Lung (tissue), 12 donors: ENCODE results near the gene ESRRB. TPM values are rescaled to one million over a fixed set of nuclear protein-coding genes. Genes with fewer than 3 reads are reported as not detected.
A peak's percentile ranks its signal among the peaks of the same experiment; 100 is the strongest.

Source experiments
- ATAC-seq: fragments of 200-7000 bp; cut with Tn5 transposase; one replicate; pipeline ENCODE4 v1.9.1; 2020; ENCODE audit warnings: moderate number of reproducible peaks; ENCODE audit not compliant: insufficient read depth, low FRiP score
- DNase-seq, 3 donors: peaks; one replicate each; pipeline ENCODE4 v3.0.0-alpha.2; 2013 to 2017
- H3K27ac ChIP-seq, 2 donors: one replicate each; pipeline ENCODE4 v1.5.1; 2013; ENCODE audit warnings: mild to moderate bottlenecking in 2 of 2, moderate library complexity in 2 of 2, control low read depth in 1 of 2, inconsistent platforms in 1 of 2, low read depth in 1 of 2, low read length in 1 of 2
- H3K27me3 ChIP-seq, 3 donors: one replicate each; pipeline ENCODE4 v1.5.1; 2013; ENCODE audit warnings: low read length in 2 of 3; ENCODE audit not compliant: control insufficient read depth in 3 of 3, insufficient read depth in 3 of 3
- H3K36me3 ChIP-seq, 4 donors: one replicate each; pipeline ENCODE4 v1.5.1; 2013; ENCODE audit warnings: low read length in 4 of 4, mild to moderate bottlenecking in 1 of 4, moderate library complexity in 1 of 4; ENCODE audit not compliant: control insufficient read depth in 4 of 4, insufficient read depth in 4 of 4
- H3K4me1 ChIP-seq, 5 donors: one replicate each; pipeline ENCODE4 v1.5.1; 2013; ENCODE audit warnings: low read length in 5 of 5, mild to moderate bottlenecking in 2 of 5, moderate library complexity in 1 of 5; ENCODE audit not compliant: control insufficient read depth in 5 of 5, insufficient read depth in 5 of 5
- H3K4me3 ChIP-seq: one replicate; pipeline ENCODE4 v1.5.1; 2013; ENCODE audit warnings: mild to moderate bottlenecking, control low read depth, moderate library complexity
- H3K9ac ChIP-seq, 2 donors: one replicate each; pipeline ENCODE4 v1.5.1; 2013; ENCODE audit warnings: low read length in 2 of 2, control low read depth in 1 of 2; ENCODE audit not compliant: insufficient read depth in 1 of 2
- H3K9me3 ChIP-seq, 4 donors: one replicate each; pipeline ENCODE4 v1.5.1; 2013; ENCODE audit warnings: low read length in 3 of 4, mild to moderate bottlenecking in 1 of 4, moderate library complexity in 1 of 4; ENCODE audit not compliant: control insufficient read depth in 4 of 4, insufficient read depth in 3 of 4
- CTCF ChIP-seq: IDR thresholded peaks from 2 replicates; pipeline ENCODE4 v1.5.1; 2012; ENCODE audit warnings: mild to moderate bottlenecking; ENCODE audit errors: control extremely low read depth, extremely low read depth
- WGBS, 2 donors: extraction: QIAGEN DNeasy Blood & Tissue Kit; methylation state at CpG; one replicate each; pipeline ENCODE4 v1.1.7; 2013; 5-methylcytosine and 5-hydroxymethylcytosine counted together
- polyA plus RNA-seq, 2 donors: library from polyadenylated mRNA; stranded (reverse); fragments of 200-250 nt; gene quantifications; one replicate each; pipeline ENCODE4 v1.2.1, GENCODE V29; 2013
- total RNA-seq, 2 donors: library from RNA; depleted of rRNA in 1 of 2; stranded (reverse); fragments of >200 nt in 1 of 2; gene quantifications; one replicate each; pipeline ENCODE4 v1.2.1, GENCODE V29; 2014 to 2021
- donor health status: control.
- donor health status: control.
- donor health status: Bipolar disorder and iron deficiency.
- donor health status: healthy.
- donor health status: DM: yes; HTN: yes; CAD: no.

Gene ESRRB
- total and polyA plus RNA-seq, 4 donors = 0.02 to 0.26 (median 0.18) TPM

- no peak overlapping the region for H3K27ac ChIP-seq
- H3K9me3 ChIP-seq = no peaks in the 10 kb centered on the region
- TF ChIP-seq CTCF = no peak
- peaks cover 0 to 9% (median 4%) of the 10 kb centered on the region in 5 donors for H3K4me1 ChIP-seq
- H3K4me3 ChIP-seq = no peak overlapping the region
- DNase-seq (peak; percentile 38 to 66 (median 66)), ATAC-seq (peak; percentile 66)
- peak overlapping the region in 1 of 2 donors; percentile 39 for H3K9ac ChIP-seq
- no peaks in the 10 kb centered on the region for H3K27me3 ChIP-seq
- no peaks in the 10 kb centered on the region for H3K36me3 ChIP-seq
- WGBS, 2 donors = 16 to 43% methylated on average over 17 of the region's 17 CpGs
These were observed 97.7 kb downstream of the ESRRB start for GRCh38 chr14:76473481-76474263.

DNA sequence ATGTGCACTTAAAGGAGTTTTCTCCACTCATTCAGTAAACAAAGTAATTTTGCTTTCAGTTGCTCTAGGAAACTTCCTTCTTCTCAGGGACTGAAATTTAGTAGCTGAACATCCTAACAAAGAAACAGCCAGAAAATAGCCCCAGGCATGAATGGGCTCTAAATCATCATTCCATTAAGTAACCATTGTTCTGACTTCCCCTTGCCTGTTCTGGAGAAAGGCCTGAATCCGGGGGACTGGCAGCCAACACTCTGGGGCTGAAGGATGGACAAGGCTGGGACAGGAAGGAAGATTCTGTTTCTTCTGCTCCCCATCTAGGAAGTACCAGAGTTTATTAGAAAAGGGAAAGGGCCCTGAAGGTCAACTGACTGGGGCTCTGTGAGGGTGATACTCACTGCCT, 104.5 kb downstream of the ESRRB start:
- ATAC-seq (no peak), DNase-seq (no peak)
- Histone ChIP-seq H3K4me1 (peaks cover 0 to 2% (median 0%) of the 10 kb centered on the region in 5 donors), H3K27me3 (no peaks in the 10 kb centered on the region), H3K9ac (no peak overlapping the region), H3K27ac (no peak overlapping the region), H3K36me3 (no peaks in the 10 kb centered on the region), H3K4me3 (no peak overlapping the region), H3K9me3 (no peaks in the 10 kb centered on the region)
- WGBS, 2 donors = 41 to 54% methylated on average over 1 of the region's 1 CpG
- TF ChIP-seq CTCF = no peak

- Histone ChIP-seq H3K4me3 (no peak overlapping the region), H3K27ac (no peak overlapping the region), H3K9me3 (no peaks in the 10 kb centered on the region), H3K4me1 (no peaks in the 10 kb centered on the region), H3K9ac (no peak overlapping the region), H3K36me3 (no peaks in the 10 kb centered on the region), H3K27me3 (no peaks in the 10 kb centered on the region)
- DNase-seq (no peak), ATAC-seq (no peak)
- TF ChIP-seq CTCF = no peak
- 59 to 78% methylated on average over 5 of the region's 5 CpGs for WGBS, 2 donors
These were observed 108.4 kb downstream of the ESRRB start for GRCh38 chr14:76484355-76484754.
